Mammary epithelial cell (primary cell): Measurements from ENCODE around the gene NTM.

ENCODE experiments used
- EZH2 ChIP-seq: IDR thresholded peaks from 2 replicates; pipeline ENCODE4 v1.6.1; 2012; ENCODE audit warnings: low read length, inconsistent platforms, borderline replicate concordance
- TF ChIP-seq, protein P1 (sequence below), 2 donors: IDR thresholded peaks in 1 of 2; conservative IDR thresholded peaks in 1 of 2; 2 replicates each; pipeline ENCODE4 v1.5.1; 2011 to 2012; ENCODE audit warnings: inconsistent platforms in 2 of 2, low read length in 2 of 2, mild to moderate bottlenecking in 2 of 2, control low read depth in 1 of 2, low read depth in 1 of 2; ENCODE audit not compliant: insufficient read depth in 1 of 2; ENCODE audit errors: extremely low read depth in 1 of 2

DNA sequence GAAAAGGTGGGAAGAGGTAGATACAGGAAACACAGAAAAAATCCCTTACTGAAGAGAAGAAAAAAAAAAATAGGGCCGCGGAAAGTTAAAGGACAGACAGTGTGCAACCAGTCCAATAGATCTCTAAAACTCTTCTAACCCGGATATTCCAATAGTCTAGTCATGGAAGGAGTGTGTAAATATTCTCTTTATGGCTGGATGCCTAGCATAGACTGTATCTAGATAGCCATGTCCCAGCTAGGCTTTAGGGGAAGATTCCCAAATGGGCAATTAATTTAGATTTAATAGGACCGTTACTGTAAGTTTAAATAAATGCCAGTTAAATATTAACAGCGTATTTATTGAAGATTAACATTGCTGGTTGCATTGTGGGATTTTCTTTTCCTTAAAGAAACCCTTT is 532.7 kb downstream of the NTM start:
- TF ChIP-seq, protein P1, sequence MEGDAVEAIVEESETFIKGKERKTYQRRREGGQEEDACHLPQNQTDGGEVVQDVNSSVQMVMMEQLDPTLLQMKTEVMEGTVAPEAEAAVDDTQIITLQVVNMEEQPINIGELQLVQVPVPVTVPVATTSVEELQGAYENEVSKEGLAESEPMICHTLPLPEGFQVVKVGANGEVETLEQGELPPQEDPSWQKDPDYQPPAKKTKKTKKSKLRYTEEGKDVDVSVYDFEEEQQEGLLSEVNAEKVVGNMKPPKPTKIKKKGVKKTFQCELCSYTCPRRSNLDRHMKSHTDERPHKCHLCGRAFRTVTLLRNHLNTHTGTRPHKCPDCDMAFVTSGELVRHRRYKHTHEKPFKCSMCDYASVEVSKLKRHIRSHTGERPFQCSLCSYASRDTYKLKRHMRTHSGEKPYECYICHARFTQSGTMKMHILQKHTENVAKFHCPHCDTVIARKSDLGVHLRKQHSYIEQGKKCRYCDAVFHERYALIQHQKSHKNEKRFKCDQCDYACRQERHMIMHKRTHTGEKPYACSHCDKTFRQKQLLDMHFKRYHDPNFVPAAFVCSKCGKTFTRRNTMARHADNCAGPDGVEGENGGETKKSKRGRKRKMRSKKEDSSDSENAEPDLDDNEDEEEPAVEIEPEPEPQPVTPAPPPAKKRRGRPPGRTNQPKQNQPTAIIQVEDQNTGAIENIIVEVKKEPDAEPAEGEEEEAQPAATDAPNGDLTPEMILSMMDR (conservative IDR thresholded peaks at IDR 0.05 in 1 of 2, IDR thresholded peaks at IDR 0.05 in 1 of 2; ENCODE audit: extremely low read depth in 1 of 2, insufficient read depth in 1 of 2, low read depth in 1 of 2, low read length in 2 of 2), result no peak
- no peak for TF ChIP-seq EZH2
